Cardiac fibroblast (primary cell): ENCODE results near the gene AMDHD1.

ENCODE experiments used
- DNase-seq, 2 donors: peaks; one replicate each; pipeline versions ENCODE4 v3.0.0 to v3.0.0-alpha.2; 2010; ENCODE audit warnings: low read depth in 2 of 2
- H3K4me3 ChIP-seq, 2 donors: replicated peaks in 1 of 2; 1 replicate in 1 of 2; 2 replicates in 1 of 2; pipeline ENCODE4 v1.5.1; 2011; ENCODE audit warnings: low read depth in 2 of 2, low read length in 2 of 2, mild to moderate bottlenecking in 2 of 2, moderate library complexity in 1 of 2
- CTCF ChIP-seq: IDR thresholded peaks from one replicate; pipeline ENCODE4 v1.5.1; 2011; ENCODE audit warnings: low read depth, mild to moderate bottlenecking, low read length, inconsistent platforms

Gene AMDHD1

GRCh38 chr12:95980437-95980836 lies 37.3 kb downstream of the AMDHD1 start:
- no peak for DNase-seq
- no peak for TF ChIP-seq CTCF

DNA sequence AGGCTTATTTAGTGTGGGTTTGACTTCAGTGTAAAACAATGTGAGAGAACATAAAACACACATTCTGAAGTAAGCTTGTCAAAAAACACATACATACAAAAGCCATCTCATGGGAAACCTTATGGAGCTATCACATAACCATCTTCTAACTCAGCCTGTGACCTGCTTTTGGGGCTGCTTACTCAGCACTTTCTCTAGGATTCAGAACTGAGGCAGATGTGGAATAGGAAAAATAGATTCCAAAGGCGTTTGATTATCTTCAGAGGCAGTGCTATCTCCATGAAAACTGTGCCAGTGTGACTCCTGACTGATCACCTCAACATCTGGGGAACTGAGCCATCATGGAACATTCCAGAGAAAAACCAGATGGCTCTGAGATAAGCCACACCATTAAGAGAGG lies 39.5 kb downstream of the AMDHD1 start:
- H3K4me3 ChIP-seq = no peak overlapping the region
- DNase-seq = no peak
- no peak for TF ChIP-seq CTCF

More at GRCh38 chr12:95980437-95980836, 37.3 kb downstream of the AMDHD1 start:
- no peak overlapping the region for H3K4me3 ChIP-seq

DNA sequence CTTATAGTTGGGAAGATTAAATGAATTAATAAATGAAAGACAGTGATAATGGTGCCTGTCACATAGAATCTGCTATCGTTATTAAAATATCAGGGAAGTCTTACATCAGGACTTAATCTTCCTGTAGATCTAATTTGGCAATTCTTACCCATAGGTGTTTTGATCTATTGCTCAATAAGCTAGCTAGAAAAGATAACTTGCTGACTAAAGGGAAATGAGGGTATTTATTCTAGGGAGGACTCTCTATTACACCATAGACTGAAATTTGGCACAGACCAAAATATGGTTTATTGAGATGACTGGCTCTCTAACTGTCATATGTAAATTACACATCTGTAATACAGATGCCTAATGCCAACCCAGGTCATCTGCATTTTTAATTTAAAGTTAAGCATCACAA lies 41.6 kb downstream of the AMDHD1 start:
- no peak for TF ChIP-seq CTCF
- no peak for DNase-seq
- no peak overlapping the region for H3K4me3 ChIP-seq

DNA sequence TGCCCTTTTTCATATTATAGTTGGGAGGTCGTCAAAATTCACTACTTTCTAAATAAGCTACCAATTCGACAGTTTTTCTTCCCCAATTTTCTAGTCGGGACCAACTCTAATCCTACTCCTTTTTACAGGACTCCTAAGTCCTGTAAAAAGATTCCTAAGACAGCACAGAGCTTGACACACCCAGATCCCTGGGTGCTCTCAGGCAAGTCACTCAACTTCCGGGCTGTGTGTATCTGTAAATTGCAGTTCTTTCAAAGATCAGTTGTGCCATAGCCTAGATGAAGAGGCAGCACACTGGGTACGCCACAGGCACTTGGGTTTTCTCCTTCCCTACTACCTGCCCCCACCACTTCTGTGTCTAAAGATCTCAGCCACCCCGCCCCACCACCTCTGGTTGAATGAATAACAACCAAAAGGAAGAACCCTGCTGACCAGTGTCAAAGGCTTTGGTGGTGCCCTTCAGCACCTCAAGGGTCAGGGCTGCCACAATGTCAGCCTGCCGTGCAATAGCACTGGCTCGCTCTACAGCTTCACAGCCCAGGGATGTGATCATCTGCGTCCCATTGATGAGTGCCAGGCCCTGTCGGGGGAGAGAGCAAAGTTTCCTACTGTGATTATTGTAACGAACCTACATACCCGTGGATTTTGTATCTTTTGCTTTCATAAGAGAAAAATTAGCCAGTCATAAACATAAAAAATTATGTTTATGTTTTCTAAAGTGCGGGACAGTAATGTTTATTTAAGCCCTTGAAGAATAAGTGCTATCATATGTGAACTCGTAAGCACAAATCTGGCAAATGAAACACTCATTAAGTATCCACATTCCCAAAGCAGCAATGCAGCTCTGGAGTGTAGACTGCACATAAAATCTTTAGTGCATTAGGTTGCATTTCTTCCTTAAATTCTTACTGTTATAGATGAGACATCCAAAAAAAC lies 43.8 kb downstream of the AMDHD1 start:
- no peak for DNase-seq
- H3K4me3 ChIP-seq = no peak overlapping the region
- no peak for TF ChIP-seq CTCF

DNA sequence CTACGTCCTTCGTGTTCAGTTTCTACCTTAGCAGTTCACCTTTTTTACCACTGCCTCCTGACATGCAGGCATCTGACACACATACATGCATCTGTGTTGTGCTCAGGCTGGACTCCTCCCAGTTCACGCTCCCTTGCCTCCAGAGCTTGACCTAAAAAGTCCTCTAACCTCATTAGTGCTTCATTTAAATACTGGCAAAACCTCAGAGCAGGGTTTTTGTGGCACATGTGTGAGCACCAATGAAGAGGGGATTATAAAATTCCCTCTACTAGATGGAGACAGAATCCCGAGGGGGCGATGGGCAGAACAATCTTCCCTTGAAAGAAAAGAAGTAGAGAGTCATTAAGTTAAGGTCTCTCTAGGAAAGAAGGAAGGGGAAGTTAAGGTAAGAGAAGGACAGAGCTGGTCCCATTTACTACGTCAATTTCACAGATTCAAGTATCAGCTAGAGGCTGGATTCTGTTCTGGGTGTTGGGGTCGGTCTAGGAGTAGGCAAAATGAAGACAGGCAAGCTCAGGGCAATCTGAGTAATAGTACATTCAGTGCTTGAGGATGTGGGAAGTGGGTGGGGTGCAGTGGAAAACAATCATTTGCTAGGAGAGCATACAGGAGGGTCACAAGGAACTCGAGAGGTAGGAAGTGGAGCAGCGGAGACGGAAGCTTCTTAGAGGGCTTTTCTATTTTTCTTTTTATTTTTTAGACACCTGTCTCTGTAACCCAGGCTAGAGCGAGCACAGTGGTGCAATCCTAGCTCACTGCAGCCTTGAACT lies 45.6 kb downstream of the AMDHD1 start:
- no peak for TF ChIP-seq CTCF
- no peak for DNase-seq
- H3K4me3 ChIP-seq = no peak overlapping the region

DNA sequence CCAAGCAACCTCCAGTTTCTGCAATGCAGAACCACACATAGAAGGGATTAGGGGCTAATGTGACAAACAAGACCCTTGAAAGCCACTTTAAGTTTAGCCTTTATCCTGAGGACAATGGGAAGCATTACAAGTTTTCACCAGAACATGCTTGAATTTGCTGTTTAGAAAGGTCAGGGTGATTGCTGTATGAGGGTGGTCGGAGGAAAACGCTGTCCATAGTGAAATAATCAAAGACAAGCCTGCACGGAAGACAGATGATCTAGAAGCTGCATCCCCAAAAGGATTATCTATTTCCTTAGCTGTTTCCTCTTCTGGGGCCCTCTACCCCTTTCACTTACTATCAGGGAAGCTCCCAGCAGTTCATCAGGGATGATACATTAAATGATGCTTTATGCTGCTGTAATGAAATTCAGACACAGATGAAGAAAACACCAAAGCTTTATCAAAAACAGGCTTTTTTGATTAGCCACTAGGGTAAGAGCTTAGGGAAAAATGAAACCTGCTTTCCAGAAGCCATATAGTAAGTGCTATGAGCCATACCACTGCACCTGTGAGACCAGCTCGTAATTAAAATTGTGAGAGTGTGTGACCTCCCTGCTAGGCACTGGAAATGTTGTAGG lies 46.5 kb downstream of the AMDHD1 start:
- DNase-seq = no peak
- no peak for TF ChIP-seq CTCF
- H3K4me3 ChIP-seq = no peak overlapping the region
